ENCODE data around the gene ABCA8.
"Not testable (repeated sequence)": the region's sequence is repeated elsewhere in the genome, so short reads cannot be mapped to it uniquely, and the experiment has no call there.

DNA sequence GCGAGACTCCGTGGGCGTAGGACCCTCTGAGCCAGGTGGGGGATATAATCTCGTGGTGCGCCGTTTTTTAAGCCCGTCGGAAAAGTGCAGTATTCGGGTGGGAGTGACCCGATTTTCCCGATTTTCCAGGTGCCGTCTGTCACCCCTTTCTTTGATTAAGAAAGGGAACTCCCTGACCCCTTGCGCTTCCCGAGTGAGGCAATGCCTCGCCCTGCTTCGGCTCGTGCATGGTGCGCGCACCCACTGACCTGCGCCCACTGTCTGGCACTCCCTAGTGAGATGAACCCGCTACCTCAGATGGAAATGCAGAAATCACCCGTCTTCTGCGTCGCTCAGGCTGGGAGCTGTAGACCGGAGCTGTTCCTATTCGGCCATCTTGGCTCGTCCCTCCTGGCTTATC lies 49.6 kb upstream of the ABCA8 start:
- TF ChIP-seq ZBTB17 (tag by site-specific recombination; IDR thresholded peaks at IDR 0.05); ZNF274 (IDR thresholded peaks at IDR 0.05; ENCODE audit: low read length); ZNF274 (tag by site-specific recombination; IDR thresholded peaks at IDR 0.05; ENCODE audit: borderline replicate concordance): not testable (repeated sequence)
- TF ChIP-seq, protein P1, sequence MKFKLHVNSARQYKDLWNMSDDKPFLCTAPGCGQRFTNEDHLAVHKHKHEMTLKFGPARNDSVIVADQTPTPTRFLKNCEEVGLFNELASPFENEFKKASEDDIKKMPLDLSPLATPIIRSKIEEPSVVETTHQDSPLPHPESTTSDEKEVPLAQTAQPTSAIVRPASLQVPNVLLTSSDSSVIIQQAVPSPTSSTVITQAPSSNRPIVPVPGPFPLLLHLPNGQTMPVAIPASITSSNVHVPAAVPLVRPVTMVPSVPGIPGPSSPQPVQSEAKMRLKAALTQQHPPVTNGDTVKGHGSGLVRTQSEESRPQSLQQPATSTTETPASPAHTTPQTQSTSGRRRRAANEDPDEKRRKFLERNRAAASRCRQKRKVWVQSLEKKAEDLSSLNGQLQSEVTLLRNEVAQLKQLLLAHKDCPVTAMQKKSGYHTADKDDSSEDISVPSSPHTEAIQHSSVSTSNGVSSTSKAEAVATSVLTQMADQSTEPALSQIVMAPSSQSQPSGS (tag by site-specific recombination; IDR thresholded peaks at IDR 0.05; ENCODE audit: low read depth), result not testable (repeated sequence)

All from HEK293 (cell line).